HEK293 (cell line): ENCODE results near the gene DHX38.

Experiments
- BCL11A ChIP-seq: fragments of 450-650 bp; formaldehyde crosslinking; IDR thresholded peaks from 2 replicates; pipeline ENCODE4 v1.5.1; 2016; ENCODE audit warnings: low read depth, missing biosample characterization, missing genetic modification characterization
- ELK4 ChIP-seq: IDR thresholded peaks from 2 replicates; pipeline ENCODE4 v1.6.1; 2011; ENCODE audit warnings: mild to moderate bottlenecking, low read depth, low read length, borderline replicate concordance
- IKZF3 ChIP-seq: fragments of 450-650 bp; IDR thresholded peaks from 2 replicates; pipeline ENCODE4 v1.5.0; 2018; ENCODE audit warnings: missing biosample characterization, mild to moderate bottlenecking, missing genetic modification characterization, moderate library complexity
- KLF1 ChIP-seq: fragments of 450-650 bp; formaldehyde crosslinking; IDR thresholded peaks from 2 replicates; pipeline ENCODE4 v1.5.1; 2016; ENCODE audit warnings: missing biosample characterization, missing genetic modification characterization
- KLF10 ChIP-seq: fragments of 450-650 bp; IDR thresholded peaks from 2 replicates; pipeline ENCODE4 v1.5.1; 2018; ENCODE audit warnings: missing biosample characterization, mild to moderate bottlenecking, missing genetic modification characterization
- KLF17 ChIP-seq: fragments of 450-650 bp; formaldehyde crosslinking; IDR thresholded peaks from 2 replicates; pipeline ENCODE4 v1.5.1; 2016; ENCODE audit warnings: missing biosample characterization, missing genetic modification characterization
- OVOL3 ChIP-seq: fragments of 450-650 bp; formaldehyde crosslinking; IDR thresholded peaks from 2 replicates; pipeline ENCODE4 v1.5.1; 2016; ENCODE audit warnings: missing biosample characterization, missing genetic modification characterization
- PRDM4 ChIP-seq: fragments of 450-650 bp; formaldehyde crosslinking; IDR thresholded peaks from 2 replicates; pipeline ENCODE4 v1.5.1; 2017; ENCODE audit warnings: missing biosample characterization, missing genetic modification characterization
- SCRT2 ChIP-seq: fragments of 450-650 bp; formaldehyde crosslinking; IDR thresholded peaks from 2 replicates; pipeline ENCODE4 v1.5.1; 2016; ENCODE audit warnings: missing biosample characterization, missing genetic modification characterization
- SP2 ChIP-seq: fragments of 450-650 bp; formaldehyde crosslinking; IDR thresholded peaks from 2 replicates; pipeline ENCODE4 v1.5.1; 2016; ENCODE audit warnings: missing biosample characterization, missing genetic modification characterization
- SP7 ChIP-seq: fragments of 450-650 bp; formaldehyde crosslinking; IDR thresholded peaks from 2 replicates; pipeline ENCODE4 v1.5.1; 2016; ENCODE audit warnings: missing biosample characterization, missing genetic modification characterization
- YY2 ChIP-seq: fragments of 450-650 bp; formaldehyde crosslinking; IDR thresholded peaks from 2 replicates; pipeline ENCODE4 v1.5.1; 2016; ENCODE audit warnings: missing biosample characterization, missing genetic modification characterization
- ZBTB10 ChIP-seq: fragments of 450-650 bp; formaldehyde crosslinking; IDR thresholded peaks from 2 replicates; pipeline ENCODE4 v1.5.1; 2016; ENCODE audit warnings: missing biosample characterization, missing genetic modification characterization
- ZBTB20 ChIP-seq: fragments of 450-650 bp; formaldehyde crosslinking; IDR thresholded peaks from 2 replicates; pipeline ENCODE4 v1.5.1; 2016; ENCODE audit warnings: missing biosample characterization, missing genetic modification characterization
- ZBTB26 ChIP-seq: fragments of 450-650 bp; formaldehyde crosslinking; optimal IDR thresholded peaks from 2 replicates; pipeline ENCODE3; 2016; ENCODE audit warnings: missing biosample characterization, mild to moderate bottlenecking, missing genetic modification characterization
- ZFHX2 ChIP-seq: fragments of 450-650 bp; formaldehyde crosslinking; conservative IDR thresholded peaks from 2 replicates; pipeline ENCODE4 v1.5.1; 2016; ENCODE audit warnings: missing biosample characterization, missing genetic modification characterization
- ZNF121 ChIP-seq: fragments of 450-650 bp; formaldehyde crosslinking; IDR thresholded peaks from 2 replicates; pipeline ENCODE4 v1.5.1; 2016; ENCODE audit warnings: missing biosample characterization, missing genetic modification characterization
- ZNF221 ChIP-seq: fragments of 450-650 bp; formaldehyde crosslinking; IDR thresholded peaks from 2 replicates; pipeline ENCODE4 v1.5.1; 2017; ENCODE audit warnings: missing biosample characterization, missing genetic modification characterization, borderline replicate concordance
- ZNF24 ChIP-seq: fragments of 450-650 bp; formaldehyde crosslinking; IDR thresholded peaks from 2 replicates; pipeline ENCODE4 v1.5.1; 2016; ENCODE audit warnings: missing biosample characterization, missing genetic modification characterization
- ZNF280D ChIP-seq: fragments of 450-650 bp; formaldehyde crosslinking; IDR thresholded peaks from 2 replicates; pipeline ENCODE4 v1.5.1; 2016; ENCODE audit warnings: missing biosample characterization, missing genetic modification characterization
- ZNF366 ChIP-seq: fragments of 450-650 bp; formaldehyde crosslinking; conservative IDR thresholded peaks from 2 replicates; pipeline ENCODE4 v1.5.1; 2016; ENCODE audit warnings: missing biosample characterization, missing genetic modification characterization
- ZNF423 ChIP-seq: fragments of 450-650 bp; formaldehyde crosslinking; IDR thresholded peaks from 2 replicates; pipeline ENCODE4 v1.5.1; 2016; ENCODE audit warnings: missing biosample characterization, missing genetic modification characterization
- ZNF580 ChIP-seq: fragments of 450-650 bp; formaldehyde crosslinking; IDR thresholded peaks from 2 replicates; pipeline ENCODE4 v1.5.1; 2016; ENCODE audit warnings: missing biosample characterization, missing genetic modification characterization
- ZNF747 ChIP-seq: fragments of 450-650 bp; formaldehyde crosslinking; IDR thresholded peaks from 2 replicates; pipeline ENCODE4 v1.5.1; 2016; ENCODE audit warnings: missing biosample characterization, missing genetic modification characterization
- ZXDB ChIP-seq: fragments of 450-650 bp; formaldehyde crosslinking; IDR thresholded peaks from 2 replicates; pipeline ENCODE4 v1.5.1; 2016; ENCODE audit warnings: missing biosample characterization, missing genetic modification characterization

The DHX38 gene

GRCh38 chr16:72093448-72094265 lies at the start of gene DHX38, which contains the start of gene TXNL4B (continued):
- peak; percentile 51 for TF ChIP-seq ZFHX2 (tag by site-specific recombination)
- no peak for TF ChIP-seq BCL11A (tag by site-specific recombination)
- TF ChIP-seq SP7 (tag by site-specific recombination), result 0 out of 2 replicates have a peak, but pooled peaks have one; percentile 24
- no peak for TF ChIP-seq ZNF423 (tag by site-specific recombination)
- peak; percentile 32; the same call in 1 of the 2 replicates for TF ChIP-seq KLF10 (tag by site-specific recombination)
- TF ChIP-seq ELK4, result peak; percentile 86; the same call in 1 of the 2 replicates
- TF ChIP-seq ZBTB10, result no peak
- peak; percentile 22 for TF ChIP-seq ZBTB26 (tag by site-specific recombination)
- TF ChIP-seq ZNF366 (tag by site-specific recombination), result peak; percentile 68; the same call in 1 of the 2 replicates
- no peak for TF ChIP-seq ZNF221 (tag by site-specific recombination)
- TF ChIP-seq KLF1 (tag by site-specific recombination), result peak; percentile 46
- TF ChIP-seq ZBTB20 (tag by site-specific recombination), result peak; percentile 59
- TF ChIP-seq ZNF747 (tag by site-specific recombination), result no peak
- TF ChIP-seq YY2 (tag by site-specific recombination), result peak; percentile 89
- TF ChIP-seq ZXDB, result peak; percentile 83
- TF ChIP-seq ZNF24, result 0 out of 2 replicates have a peak, but pooled peaks have one; percentile 18
- peak; percentile 81 for TF ChIP-seq SCRT2 (tag by site-specific recombination)
- TF ChIP-seq SP2 (tag by site-specific recombination), result peak; percentile 98
- 0 out of 2 replicates have a peak, but pooled peaks have one; percentile 9 for TF ChIP-seq PRDM4
- peak; percentile 93 for TF ChIP-seq IKZF3 (tag by site-specific recombination)
- TF ChIP-seq ZNF280D (tag by site-specific recombination), result no peak
- 0 out of 2 replicates have a peak, but pooled peaks have one; percentile 45 for TF ChIP-seq OVOL3 (tag by site-specific recombination)
- peak; percentile 44; the same call in 1 of the 2 replicates for TF ChIP-seq KLF17 (tag by site-specific recombination)
- TF ChIP-seq ZNF580 (tag by site-specific recombination), result peak; percentile 81; the same call in 1 of the 2 replicates
- no peak for TF ChIP-seq ZNF121 (tag by site-specific recombination)
